Parathyroid adenoma (tissue), 2 donors: ENCODE measurements around the gene MYCBP.

Experiments
- H2AFZ ChIP-seq: fragments of 300-600 bp; sonication (generic); one replicate; pipeline ENCODE4 v1.7.0; 2017; ENCODE audit warnings: antibody characterized with exemption, mild to moderate bottlenecking
- H3K27ac ChIP-seq: fragments of 300-600 bp; sonication (generic); one replicate; pipeline ENCODE4 v1.7.0; 2017
- H3K27me3 ChIP-seq: fragments of 300-600 bp; sonication (generic); one replicate; pipeline ENCODE4 v1.7.0; 2017; ENCODE audit warnings: low read length; ENCODE audit not compliant: control insufficient read depth, insufficient read depth
- H3K36me3 ChIP-seq: fragments of 300-600 bp; sonication (generic); one replicate; pipeline ENCODE4 v1.7.0; 2017; ENCODE audit warnings: low read length; ENCODE audit not compliant: control insufficient read depth, insufficient read depth
- H3K4me1 ChIP-seq: fragments of 300-600 bp; sonication (generic); one replicate; pipeline ENCODE4 v1.7.0; 2017; ENCODE audit warnings: control low read depth
- H3K4me2 ChIP-seq: fragments of 300-600 bp; sonication (generic); one replicate; pipeline ENCODE4 v1.7.0; 2017; ENCODE audit warnings: low read length
- H3K4me3 ChIP-seq: fragments of 300-600 bp; sonication (generic); one replicate; pipeline ENCODE4 v1.7.0; 2017; ENCODE audit warnings: low read depth, low read length
- H3K79me2 ChIP-seq: fragments of 300-600 bp; sonication (generic); one replicate; pipeline ENCODE4 v1.7.0; 2017; ENCODE audit warnings: control low read depth
- H3K9ac ChIP-seq: fragments of 300-600 bp; sonication (generic); one replicate; pipeline ENCODE4 v1.7.0; 2017; ENCODE audit warnings: mild to moderate bottlenecking
- H3K9me3 ChIP-seq: fragments of 300-600 bp; sonication (generic); one replicate; pipeline ENCODE4 v1.7.0; 2017; ENCODE audit warnings: low read length; ENCODE audit not compliant: control insufficient read depth
- TF ChIP-seq, protein P1 (sequence below): fragments of 300-600 bp; sonication (generic); IDR thresholded peaks from one replicate; pipeline ENCODE4 v1.7.0; 2017; ENCODE audit warnings: antibody characterized with exemption, mild to moderate bottlenecking
- donor health status: primary hyperparathyroidism.

The MYCBP gene

DNA sequence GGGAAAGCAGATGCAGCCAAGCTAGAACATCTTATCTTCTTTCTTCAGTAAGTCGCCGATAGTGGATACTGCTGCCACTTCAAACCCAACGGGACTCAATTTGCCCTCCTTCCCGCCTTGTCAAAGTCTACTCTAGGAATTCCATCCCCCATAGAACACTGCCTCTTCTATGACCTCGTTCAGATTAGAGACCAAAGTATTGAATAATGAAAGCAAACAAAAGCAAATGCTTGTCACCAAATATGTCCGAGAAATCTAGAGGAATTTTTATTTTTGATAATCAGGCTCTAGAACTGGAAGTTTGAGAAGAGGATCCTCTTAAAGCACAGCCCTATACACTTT is 12.7 kb downstream of the MYCBP start:
- TF ChIP-seq, protein P1, sequence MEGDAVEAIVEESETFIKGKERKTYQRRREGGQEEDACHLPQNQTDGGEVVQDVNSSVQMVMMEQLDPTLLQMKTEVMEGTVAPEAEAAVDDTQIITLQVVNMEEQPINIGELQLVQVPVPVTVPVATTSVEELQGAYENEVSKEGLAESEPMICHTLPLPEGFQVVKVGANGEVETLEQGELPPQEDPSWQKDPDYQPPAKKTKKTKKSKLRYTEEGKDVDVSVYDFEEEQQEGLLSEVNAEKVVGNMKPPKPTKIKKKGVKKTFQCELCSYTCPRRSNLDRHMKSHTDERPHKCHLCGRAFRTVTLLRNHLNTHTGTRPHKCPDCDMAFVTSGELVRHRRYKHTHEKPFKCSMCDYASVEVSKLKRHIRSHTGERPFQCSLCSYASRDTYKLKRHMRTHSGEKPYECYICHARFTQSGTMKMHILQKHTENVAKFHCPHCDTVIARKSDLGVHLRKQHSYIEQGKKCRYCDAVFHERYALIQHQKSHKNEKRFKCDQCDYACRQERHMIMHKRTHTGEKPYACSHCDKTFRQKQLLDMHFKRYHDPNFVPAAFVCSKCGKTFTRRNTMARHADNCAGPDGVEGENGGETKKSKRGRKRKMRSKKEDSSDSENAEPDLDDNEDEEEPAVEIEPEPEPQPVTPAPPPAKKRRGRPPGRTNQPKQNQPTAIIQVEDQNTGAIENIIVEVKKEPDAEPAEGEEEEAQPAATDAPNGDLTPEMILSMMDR, result no peak
- peak overlapping the region; percentile 92 for H2AFZ ChIP-seq
- no peak overlapping the region for H3K27ac ChIP-seq
- H3K9ac ChIP-seq, result no peak overlapping the region
- peaks cover 3% of the 10 kb centered on the region for H3K79me2 ChIP-seq
- no peaks in the 10 kb centered on the region for H3K9me3 ChIP-seq
- H3K27me3 ChIP-seq, result no peaks in the 10 kb centered on the region
- H3K4me2 ChIP-seq, result peak overlapping the region; percentile 82
- H3K4me3 ChIP-seq, result peak overlapping the region; percentile 82
- no peaks in the 10 kb centered on the region for H3K36me3 ChIP-seq
- no peaks in the 10 kb centered on the region for H3K4me1 ChIP-seq

- no peaks in the 10 kb centered on the region for H3K4me1 ChIP-seq
- H3K36me3 ChIP-seq, result no peaks in the 10 kb centered on the region
- TF ChIP-seq, protein P1, result no peak
Observed at GRCh38 chr1:38859561-38860453, 13.3 kb downstream of the MYCBP start, which contains the start of gene RRAGC. Gene RRAGC, minus strand, starts transcription at chr1:38859772. Its CDS starts 126 bp downstream, at chr1:38859646.

GRCh38 chr1:38858833-38859560 is 14.2 kb downstream of the MYCBP start:
- H3K27me3 ChIP-seq, result no peaks in the 10 kb centered on the region
- peak overlapping the region; percentile 49 for H3K4me2 ChIP-seq
- peak overlapping the region; percentile 53 for H3K4me3 ChIP-seq
- H2AFZ ChIP-seq, result peak overlapping the region; percentile 75
- peaks cover 3% of the 10 kb centered on the region for H3K79me2 ChIP-seq
- H3K36me3 ChIP-seq, result no peaks in the 10 kb centered on the region
- H3K9ac ChIP-seq, result peak overlapping the region; percentile 46
- peak overlapping the region; percentile 63 for H3K27ac ChIP-seq
- no peaks in the 10 kb centered on the region for H3K9me3 ChIP-seq
- no peaks in the 10 kb centered on the region for H3K4me1 ChIP-seq
- TF ChIP-seq, protein P1, result no peak

More at GRCh38 chr1:38859561-38860453, 13.3 kb downstream of the MYCBP start, which contains the start of gene RRAGC:
- Histone ChIP-seq H3K4me3 (peak within 1 kb of the TSS; percentile 82), H3K9ac (peak within 1 kb of the TSS; percentile 46), H3K9me3 (no peaks in the 10 kb centered on the region), H3K4me2 (peak within 1 kb of the TSS; percentile 82), H3K27me3 (no peaks in the 10 kb centered on the region), H3K79me2 (peaks cover 3% of the 10 kb centered on the region), H2AFZ (peak within 1 kb of the TSS; percentile 92), H3K27ac (peak within 1 kb of the TSS; percentile 63)

GRCh38 chr1:38852780-38853179 is 20.4 kb downstream of the MYCBP start:
- Histone ChIP-seq H3K9ac (no peak overlapping the region), H3K27me3 (no peaks in the 10 kb centered on the region), H3K27ac (no peak overlapping the region), H3K79me2 (no peaks in the 10 kb centered on the region), H3K4me2 (no peak overlapping the region), H2AFZ (no peak overlapping the region), H3K4me3 (no peak overlapping the region), H3K36me3 (no peaks in the 10 kb centered on the region), H3K9me3 (no peaks in the 10 kb centered on the region), H3K4me1 (no peaks in the 10 kb centered on the region)
- TF ChIP-seq, protein P1, result no peak
